Measurements from ENCODE around the gene MRPL39.

The MRPL39 gene

GRCh38 chr21:25608044-25608737, 910 bp upstream of the MRPL39 start:
- DNase-seq: peak; percentile 75

- no peak for DNase-seq
Observed at GRCh38 chr21:25589887-25590286, 17.4 kb downstream of the MRPL39 start.

- DNase-seq: no peak
Observed at GRCh38 chr21:25586791-25587190, 20.5 kb downstream of the MRPL39 start.

GRCh38 chr21:25586326-25586725, 21.0 kb downstream of the MRPL39 start:
- no peak for DNase-seq

GRCh38 chr21:25584833-25585676, 22.2 kb downstream of the MRPL39 start:
- no peak for DNase-seq

GRCh38 chr21:25583370-25584130, 23.7 kb downstream of the MRPL39 start:
- no peak for DNase-seq

GRCh38 chr21:25582888-25583287, 24.4 kb downstream of the MRPL39 start:
- DNase-seq: no peak

- DNase-seq: no peak
Observed at GRCh38 chr21:25582164-25582790, 25.0 kb downstream of the MRPL39 start.

GRCh38 chr21:25581582-25581981, 25.7 kb downstream of the MRPL39 start:
- DNase-seq: no peak

GRCh38 chr21:25580912-25581260, 26.4 kb downstream of the MRPL39 start:
- DNase-seq: no peak

- DNase-seq: no peak
Observed at GRCh38 chr21:25579226-25580013, 27.9 kb downstream of the MRPL39 start.

GRCh38 chr21:25578056-25578961, 29.0 kb downstream of the MRPL39 start:
- peak; percentile 24 for DNase-seq

- no peak for DNase-seq
Observed at GRCh38 chr21:25577424-25578055, 29.7 kb downstream of the MRPL39 start.

GRCh38 chr21:25573409-25574206, 33.7 kb downstream of the MRPL39 start:
- DNase-seq: peak; percentile 92

- no peak for DNase-seq
Observed at GRCh38 chr21:25572861-25573310, 34.4 kb downstream of the MRPL39 start.

- no peak for DNase-seq
Observed at GRCh38 chr21:25571726-25572121, 35.6 kb downstream of the MRPL39 start.

GRCh38 chr21:25569711-25570110, 37.6 kb downstream of the MRPL39 start:
- no peak for DNase-seq

GRCh38 chr21:25569084-25569483, 38.2 kb downstream of the MRPL39 start:
- peak; percentile 46 for DNase-seq

- peak; percentile 76 for DNase-seq
Observed at GRCh38 chr21:25568246-25568645, 39.0 kb downstream of the MRPL39 start.

- DNase-seq: no peak
Observed at GRCh38 chr21:25567472-25567871, 39.8 kb downstream of the MRPL39 start.
